ENCODE measurements around the gene EML4.

DNA sequence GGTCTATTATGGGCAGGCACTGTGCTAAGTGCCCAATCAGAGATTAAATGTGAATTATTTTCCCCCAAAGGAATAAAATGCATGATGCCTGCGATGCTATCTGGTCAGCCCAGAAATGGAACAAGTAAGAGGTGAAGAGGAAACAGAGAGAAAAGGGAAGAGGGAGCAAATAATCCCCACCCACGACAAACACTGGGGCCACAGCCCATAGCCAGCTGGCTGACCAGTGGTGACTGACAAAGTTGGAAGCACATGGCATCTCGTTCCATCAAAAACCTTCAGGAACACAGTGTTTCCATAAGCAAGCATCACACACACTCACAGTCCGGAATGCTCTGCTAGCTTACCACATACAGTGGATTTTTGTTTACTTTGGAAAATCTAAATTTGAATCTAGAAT is 213.0 kb downstream of the EML4 start:
- TF ChIP-seq, protein P1, sequence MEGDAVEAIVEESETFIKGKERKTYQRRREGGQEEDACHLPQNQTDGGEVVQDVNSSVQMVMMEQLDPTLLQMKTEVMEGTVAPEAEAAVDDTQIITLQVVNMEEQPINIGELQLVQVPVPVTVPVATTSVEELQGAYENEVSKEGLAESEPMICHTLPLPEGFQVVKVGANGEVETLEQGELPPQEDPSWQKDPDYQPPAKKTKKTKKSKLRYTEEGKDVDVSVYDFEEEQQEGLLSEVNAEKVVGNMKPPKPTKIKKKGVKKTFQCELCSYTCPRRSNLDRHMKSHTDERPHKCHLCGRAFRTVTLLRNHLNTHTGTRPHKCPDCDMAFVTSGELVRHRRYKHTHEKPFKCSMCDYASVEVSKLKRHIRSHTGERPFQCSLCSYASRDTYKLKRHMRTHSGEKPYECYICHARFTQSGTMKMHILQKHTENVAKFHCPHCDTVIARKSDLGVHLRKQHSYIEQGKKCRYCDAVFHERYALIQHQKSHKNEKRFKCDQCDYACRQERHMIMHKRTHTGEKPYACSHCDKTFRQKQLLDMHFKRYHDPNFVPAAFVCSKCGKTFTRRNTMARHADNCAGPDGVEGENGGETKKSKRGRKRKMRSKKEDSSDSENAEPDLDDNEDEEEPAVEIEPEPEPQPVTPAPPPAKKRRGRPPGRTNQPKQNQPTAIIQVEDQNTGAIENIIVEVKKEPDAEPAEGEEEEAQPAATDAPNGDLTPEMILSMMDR (IDR thresholded peaks at IDR 0.05), result no peak
- no peak for TF ChIP-seq POLR2A (IDR thresholded peaks at IDR 0.05)
